Gastrocnemius medialis (tissue), 4 donors: ENCODE data around the gene EPHB2. TPM values are rescaled to one million over a fixed set of nuclear protein-coding genes. Genes with fewer than 3 reads are reported as not detected.

Experiments
- ATAC-seq, 2 donors: fragments of 150-250 bp; one replicate each; pipeline ENCODE4 v1.9.1; 2016
- DNase-seq, 2 donors: peaks; one replicate each; pipeline ENCODE4 v3.0.0-alpha.2; 2019
- H3K27ac ChIP-seq, 4 donors: fragments of 200-600 bp; sonication (generic); 1 replicate in 1 of 4; 2 replicates in 3 of 4; pipeline ENCODE4 v1.5.1; 2016 to 2018; ENCODE audit warnings: mild to moderate bottlenecking in 2 of 4, moderate library complexity in 1 of 4
- H3K27me3 ChIP-seq, 3 donors: fragments of 200-600 bp; sonication (generic) in 2 of 3; 1 replicate in 1 of 3; 2 replicates in 2 of 3; pipeline versions ENCODE4 v1.5.1 to v1.6.0; 2016 to 2019; ENCODE audit warnings: mild to moderate bottlenecking in 1 of 3, moderate library complexity in 1 of 3
- H3K36me3 ChIP-seq, 2 donors: fragments of 200-600 bp; sonication (generic) in 1 of 2; one replicate each; pipeline ENCODE4 v1.5.1; 2017 to 2018
- H3K4me1 ChIP-seq, 2 donors: fragments of 200-600 bp; sonication (generic) in 1 of 2; one replicate each; pipeline ENCODE4 v1.5.1; 2016 to 2017; ENCODE audit warnings: mild to moderate bottlenecking in 2 of 2
- H3K4me3 ChIP-seq, 4 donors: fragments of 200-600 bp; sonication (generic) in 3 of 4; 1 replicate in 1 of 4; 2 replicates in 3 of 4; pipeline ENCODE4 v1.5.1; 2016 to 2019; ENCODE audit warnings: mild to moderate bottlenecking in 2 of 4
- H3K9me3 ChIP-seq, 3 donors: fragments of 200-600 bp; sonication (generic) in 2 of 3; 1 replicate in 1 of 3; 2 replicates in 2 of 3; pipeline ENCODE4 v1.5.1; 2016 to 2019
- POLR2A ChIP-seq, 2 donors: fragments of 450-650 bp; IDR thresholded peaks; one replicate each; pipeline ENCODE4 v1.6.1; 2017; ENCODE audit warnings: antibody characterized with exemption in 2 of 2, mild to moderate bottlenecking in 2 of 2, moderate library complexity in 2 of 2
- in situ Hi-C, 4 donors: fragments of 200-750 bp; cut with MboI; loops; one replicate each; pipeline versions ENCODE4 v1.15.0 to v1.8.0; 2017; ENCODE audit warnings: low sequenced_read_pairs in 4 of 4
- intact Hi-C: fragments of 100-400 bp; cut with DNase I; formaldehyde crosslinking; loops from one replicate; pipeline ENCODE4 v1.15.1; 2023; ENCODE audit warnings: low total_unique reads
- total RNA-seq, 4 donors: library from RNA; depleted of rRNA; stranded (reverse); fragments of >200 nt; gene quantifications; one replicate each; pipeline versions ENCODE4 v1.1.0 to v1.2.3, GENCODE V29; 2016
- TF ChIP-seq, protein P1 (sequence below), 5 experiments: fragments of 450-650 bp in 3 of 5; fragments of 200-600 bp in 2 of 5; sonication (generic) in 2 of 5; IDR thresholded peaks in 4 of 5; conservative IDR thresholded peaks in 1 of 5; 1 replicate in 4 of 5; 2 replicates in 1 of 5; pipeline ENCODE4 v1.5.1; 2016 to 2019; ENCODE audit warnings: antibody characterized with exemption in 5 of 5, mild to moderate bottlenecking in 3 of 5, moderate library complexity in 3 of 5

EPHB2 gene
- total RNA-seq, 4 donors from 2014 or later, result 0.07 to 0.58 (median 0.24) TPM; not detected in 1

DNA sequence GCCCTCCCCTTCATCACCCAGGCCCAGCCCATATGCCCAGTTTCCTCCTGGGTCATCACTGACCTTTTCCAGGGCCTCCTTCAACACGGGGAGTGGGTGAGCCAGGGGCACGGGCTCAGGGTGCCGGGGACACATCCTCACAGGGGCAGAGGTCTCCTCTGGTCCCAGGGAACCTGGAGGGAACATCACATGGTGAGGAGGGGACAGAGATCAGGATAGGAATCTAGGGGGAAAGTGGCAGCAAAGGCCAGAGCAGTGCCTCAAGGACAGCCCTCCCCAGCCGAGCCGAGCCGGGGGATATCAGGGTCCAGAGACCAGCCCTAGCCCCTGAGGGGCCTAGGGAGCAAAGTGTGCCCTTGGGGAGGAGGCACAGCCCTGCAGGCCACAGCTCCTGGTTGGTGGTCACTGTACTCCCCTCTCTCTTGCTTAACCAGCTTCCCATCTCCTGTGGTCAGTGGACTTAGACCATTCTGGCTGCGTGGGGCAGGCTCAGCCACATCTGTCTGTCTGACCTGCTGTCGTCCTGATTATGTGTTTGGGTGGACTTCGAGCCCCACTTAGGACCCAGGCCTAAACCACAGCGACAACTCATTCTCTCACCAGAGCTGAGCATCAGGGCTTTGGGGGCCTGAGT lies 252.5 kb downstream of the EPHB2 start:
- no peak overlapping the region for H3K4me3 ChIP-seq
- no peaks in the 10 kb centered on the region for H3K36me3 ChIP-seq
- intact Hi-C loops, result no loop called here
- H3K4me1 ChIP-seq, result no peaks in the 10 kb centered on the region
- H3K27me3 ChIP-seq, result peaks cover 0 to 9% (median 0%) of the 10 kb centered on the region in 3 donors
- H3K9me3 ChIP-seq, result no peaks in the 10 kb centered on the region
- H3K27ac ChIP-seq, result no peak overlapping the region
- in situ Hi-C loops, result no loop called here
- no peak for TF ChIP-seq POLR2A (IDR thresholded peaks at IDR 0.05)
- TF ChIP-seq, protein P1, sequence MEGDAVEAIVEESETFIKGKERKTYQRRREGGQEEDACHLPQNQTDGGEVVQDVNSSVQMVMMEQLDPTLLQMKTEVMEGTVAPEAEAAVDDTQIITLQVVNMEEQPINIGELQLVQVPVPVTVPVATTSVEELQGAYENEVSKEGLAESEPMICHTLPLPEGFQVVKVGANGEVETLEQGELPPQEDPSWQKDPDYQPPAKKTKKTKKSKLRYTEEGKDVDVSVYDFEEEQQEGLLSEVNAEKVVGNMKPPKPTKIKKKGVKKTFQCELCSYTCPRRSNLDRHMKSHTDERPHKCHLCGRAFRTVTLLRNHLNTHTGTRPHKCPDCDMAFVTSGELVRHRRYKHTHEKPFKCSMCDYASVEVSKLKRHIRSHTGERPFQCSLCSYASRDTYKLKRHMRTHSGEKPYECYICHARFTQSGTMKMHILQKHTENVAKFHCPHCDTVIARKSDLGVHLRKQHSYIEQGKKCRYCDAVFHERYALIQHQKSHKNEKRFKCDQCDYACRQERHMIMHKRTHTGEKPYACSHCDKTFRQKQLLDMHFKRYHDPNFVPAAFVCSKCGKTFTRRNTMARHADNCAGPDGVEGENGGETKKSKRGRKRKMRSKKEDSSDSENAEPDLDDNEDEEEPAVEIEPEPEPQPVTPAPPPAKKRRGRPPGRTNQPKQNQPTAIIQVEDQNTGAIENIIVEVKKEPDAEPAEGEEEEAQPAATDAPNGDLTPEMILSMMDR (IDR thresholded peaks at IDR 0.05 in 4 of 5, conservative IDR thresholded peaks at IDR 0.05 in 1 of 5), result no peak
- DNase-seq (no peak), ATAC-seq (no peak)

DNA sequence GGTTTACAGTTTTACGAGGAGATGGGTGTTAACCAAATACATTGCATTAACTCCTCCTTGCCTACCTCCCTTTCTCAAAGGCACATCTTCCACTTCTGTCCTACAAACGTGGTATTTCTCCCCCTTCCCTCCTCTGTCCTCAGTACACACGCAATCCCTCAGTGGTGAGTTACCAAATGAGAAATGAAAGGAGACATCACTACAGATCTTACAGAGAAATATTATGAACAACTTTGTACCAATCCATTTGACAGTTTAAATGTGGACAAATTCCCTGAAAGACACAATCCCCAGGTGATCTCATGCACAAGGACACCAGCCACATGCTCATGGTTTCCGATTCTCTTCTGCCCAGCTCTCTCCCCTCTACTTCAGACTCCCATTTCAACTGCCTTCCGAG lies 255.7 kb downstream of the EPHB2 start:
- no peaks in the 10 kb centered on the region for H3K36me3 ChIP-seq
- TF ChIP-seq, protein P1 (IDR thresholded peaks at IDR 0.05 in 4 of 5, conservative IDR thresholded peaks at IDR 0.05 in 1 of 5), result no peak
- TF ChIP-seq POLR2A (IDR thresholded peaks at IDR 0.05), result no peak
- H3K27me3 ChIP-seq, result peaks cover 12 to 30% (median 25%) of the 10 kb centered on the region in 3 donors
- intact Hi-C loops, result no loop called here
- no peak for ATAC-seq
- H3K27ac ChIP-seq, result no peak overlapping the region
- H3K9me3 ChIP-seq, result no peaks in the 10 kb centered on the region
- H3K4me1 ChIP-seq, result no peaks in the 10 kb centered on the region
- in situ Hi-C loops, result no loop called here
- DNase-seq, result no peak
- H3K4me3 ChIP-seq, result no peak overlapping the region

DNA sequence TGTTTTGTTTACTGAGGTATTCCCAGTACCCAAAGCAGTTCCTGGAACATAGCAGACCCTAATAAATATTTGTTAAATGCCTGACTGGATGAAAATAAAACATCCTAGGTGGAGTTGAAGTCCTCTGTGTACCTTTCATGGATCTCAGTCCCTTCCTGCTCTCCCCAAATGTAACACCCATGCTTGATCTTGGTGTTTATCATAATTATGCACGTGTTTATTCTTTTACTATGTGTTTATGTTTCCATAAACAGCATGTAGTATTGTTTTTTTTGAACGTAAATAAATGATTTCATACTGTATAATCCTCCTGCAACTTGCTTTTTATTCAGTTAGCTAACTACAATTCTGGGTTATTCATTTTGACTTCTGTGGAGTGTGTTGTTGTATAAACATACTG lies 257.2 kb downstream of the EPHB2 start:
- DNase-seq (no peak), ATAC-seq (no peak)
- in situ Hi-C loops (no loop called here), intact Hi-C loops (no loop called here)
- no peak overlapping the region for H3K4me3 ChIP-seq
- TF ChIP-seq, protein P1 (IDR thresholded peaks at IDR 0.05 in 4 of 5, conservative IDR thresholded peaks at IDR 0.05 in 1 of 5), result no peak
- TF ChIP-seq POLR2A (IDR thresholded peaks at IDR 0.05), result no peak
- no peaks in the 10 kb centered on the region for H3K4me1 ChIP-seq
- no peaks in the 10 kb centered on the region for H3K9me3 ChIP-seq
- no peak overlapping the region for H3K27ac ChIP-seq
- peaks cover 18 to 42% (median 25%) of the 10 kb centered on the region in 3 donors for H3K27me3 ChIP-seq
- no peaks in the 10 kb centered on the region for H3K36me3 ChIP-seq

DNA sequence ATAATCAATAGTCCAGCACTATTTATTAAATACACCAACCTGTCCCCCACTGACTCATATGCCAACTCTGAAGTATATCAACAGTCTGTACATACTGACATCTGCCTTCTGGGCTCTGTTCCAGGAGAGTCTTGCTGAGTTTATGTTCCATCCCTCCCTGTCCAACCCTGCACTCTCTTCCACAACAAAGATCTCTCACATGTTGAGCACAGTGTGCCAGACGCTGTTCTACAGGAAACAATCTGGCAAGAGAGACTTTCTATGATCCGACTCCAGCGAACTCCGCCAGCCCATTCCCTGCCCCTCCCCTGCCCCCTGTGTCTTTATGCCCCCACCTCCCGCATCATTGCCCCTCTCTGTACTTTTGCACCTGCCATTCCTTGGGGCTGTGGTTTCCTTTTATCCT lies 258.7 kb downstream of the EPHB2 start:
- in situ Hi-C loops, result no loop called here
- DNase-seq, result no peak
- Histone ChIP-seq H3K9me3 (no peaks in the 10 kb centered on the region), H3K4me1 (no peaks in the 10 kb centered on the region), H3K27me3 (peaks cover 22 to 46% (median 25%) of the 10 kb centered on the region in 3 donors), H3K36me3 (no peaks in the 10 kb centered on the region), H3K4me3 (no peak overlapping the region), H3K27ac (no peak overlapping the region)
- no peak for ATAC-seq
- TF ChIP-seq, protein P1 (IDR thresholded peaks at IDR 0.05 in 4 of 5, conservative IDR thresholded peaks at IDR 0.05 in 1 of 5), result no peak
- TF ChIP-seq POLR2A (IDR thresholded peaks at IDR 0.05), result no peak
- intact Hi-C loops, result no loop called here
